LNCaP clone FGC (cell line): ENCODE measurements around the gene SLC25A33.

Experiments used
- DNase-seq: peaks from one replicate; pipeline ENCODE4 v3.0.0-alpha.2; 2011; ENCODE audit warnings: low read depth
- H3K4me3 ChIP-seq: 2 replicates; pipeline ENCODE4 v1.5.1; 2011; ENCODE audit warnings: mild to moderate bottlenecking, low read depth, low read length, control low read depth
- CTCF ChIP-seq: IDR thresholded peaks from 2 replicates; pipeline ENCODE4 v1.5.1; 2012; ENCODE audit warnings: mild to moderate bottlenecking; ENCODE audit not compliant: control insufficient read depth, insufficient read depth; ENCODE audit errors: extremely low read depth

SLC25A33 gene

GRCh38 chr1:9539165-9539828 lies at the start of gene SLC25A33:
Gene SLC25A33 (plus strand): TSS chr1:9539465. CDS start chr1:9539692, 227 bp downstream.
- no peak for TF ChIP-seq CTCF
- peak; percentile 93 for DNase-seq
- H3K4me3 ChIP-seq = peak within 1 kb of the TSS; percentile 73

- TF ChIP-seq CTCF = peak; percentile 94
- no peak overlapping the region for H3K4me3 ChIP-seq
- DNase-seq = peak; percentile 60
Observed at GRCh38 chr1:9490605-9491339, 48.5 kb upstream of the SLC25A33 start.

- DNase-seq = no peak
- H3K4me3 ChIP-seq = no peak overlapping the region
- no peak for TF ChIP-seq CTCF
Observed at GRCh38 chr1:9493326-9493725, 45.9 kb upstream of the SLC25A33 start.

GRCh38 chr1:9494936-9495758 lies 44.1 kb upstream of the SLC25A33 start:
- DNase-seq = no peak
- peak overlapping the region; percentile 20; the same call in 1 of the 2 replicates for H3K4me3 ChIP-seq
- TF ChIP-seq CTCF = peak; percentile 97

GRCh38 chr1:9495854-9496374 lies 43.4 kb upstream of the SLC25A33 start:
- TF ChIP-seq CTCF = no peak
- DNase-seq = no peak
- H3K4me3 ChIP-seq = no peak overlapping the region
